IgD-negative memory B cell (primary cell): ENCODE data around the gene SERPINA7. TPM values are rescaled to one million over a fixed set of nuclear protein-coding genes. Genes with fewer than 3 reads are reported as not detected.
"Not testable (repeated sequence)": the region's sequence is repeated elsewhere in the genome, so short reads cannot be mapped to it uniquely, and the experiment has no call there.

Source experiments
- H3K27ac Mint-ChIP-seq, 3 donors: one replicate each; pipeline ENCODE4 v1.8.0; 2020 to 2022; ENCODE audit warnings: mild to moderate bottlenecking in 3 of 3, mixed read lengths in 3 of 3, moderate library complexity in 1 of 3
- H3K27me3 Mint-ChIP-seq: one replicate; pipeline ENCODE4 v1.8.0; 2021; ENCODE audit warnings: mixed read lengths
- H3K36me3 Mint-ChIP-seq: one replicate; pipeline ENCODE4 v1.8.0; 2020; ENCODE audit warnings: mild to moderate bottlenecking, mixed read lengths
- H3K4me1 Mint-ChIP-seq, 3 donors: one replicate each; pipeline ENCODE4 v1.8.0; 2020 to 2022; ENCODE audit warnings: mixed read lengths in 3 of 3, mild to moderate bottlenecking in 1 of 3
- H3K4me3 Mint-ChIP-seq, 4 donors: one replicate each; pipeline ENCODE4 v1.8.0; 2020 to 2022; ENCODE audit warnings: mild to moderate bottlenecking in 4 of 4, mixed read lengths in 4 of 4, moderate library complexity in 3 of 4
- H3K9me3 Mint-ChIP-seq, 3 donors: one replicate each; pipeline ENCODE4 v1.8.0; 2020 to 2021; ENCODE audit warnings: mixed read lengths in 3 of 3, mild to moderate bottlenecking in 1 of 3
- polyA plus RNA-seq: library from polyadenylated mRNA; unstranded; fragments of 300-500 nt; fragmentation: Illumina TruSeq; gene quantifications from one replicate; pipeline ENCODE4 v1.2.3, GENCODE V29; 2021

The SERPINA7 gene
- polyA plus RNA-seq, 1 donor from 2014 or later: not detected

- H3K27ac Mint-ChIP-seq: no peak overlapping the region
- H3K36me3 Mint-ChIP-seq: no peaks in the 10 kb centered on the region
- H3K9me3 Mint-ChIP-seq: no peaks in the 10 kb centered on the region
- H3K27me3 Mint-ChIP-seq: no peaks in the 10 kb centered on the region
- no peaks in the 10 kb centered on the region for H3K4me1 Mint-ChIP-seq
- no peak overlapping the region for H3K4me3 Mint-ChIP-seq
Measured at GRCh38 chrX:106000203-106000602, 38.3 kb downstream of the SERPINA7 start.

GRCh38 chrX:105999294-105999693, 39.2 kb downstream of the SERPINA7 start:
- no peak overlapping the region for H3K4me3 Mint-ChIP-seq
- no peak overlapping the region for H3K27ac Mint-ChIP-seq
- H3K27me3 Mint-ChIP-seq: no peaks in the 10 kb centered on the region
- H3K4me1 Mint-ChIP-seq: no peaks in the 10 kb centered on the region
- no peaks in the 10 kb centered on the region for H3K9me3 Mint-ChIP-seq
- no peaks in the 10 kb centered on the region for H3K36me3 Mint-ChIP-seq

- H3K27ac Mint-ChIP-seq, H3K4me1 Mint-ChIP-seq, H3K4me3 Mint-ChIP-seq, H3K9me3 Mint-ChIP-seq, H3K36me3 Mint-ChIP-seq, H3K27me3 Mint-ChIP-seq: not testable (repeated sequence)
Measured at GRCh38 chrX:105988487-105988886, 50.0 kb downstream of the SERPINA7 start.

Other genes with a start within 250 kb of the SERPINA7 start
- gene NRK, start 216.2 kb downstream of the SERPINA7 start, polyA plus RNA-seq: not detected
- gene PWWP3B, start 129.6 kb upstream of the SERPINA7 start, polyA plus RNA-seq: not detected